ENCODE data around the gene INHA. TPM values are rescaled to one million over a fixed set of nuclear protein-coding genes. Genes with fewer than 3 reads are reported as not detected.

Gene INHA
- total RNA-seq, 1 donor from 2014 or later: under 0.01 TPM

GRCh38 chr2:219593154-219593553 is 21.0 kb downstream of the INHA start:
- no peak for DNase-seq (ENCODE audit: low read depth)
- no peak for TF ChIP-seq CTCF (IDR thresholded peaks at IDR 0.05; ENCODE audit: insufficient read depth, low read length, severe bottlenecking)

GRCh38 chr2:219595256-219595655 is 23.1 kb downstream of the INHA start:
- no peaks in the 10 kb centered on the region for H3K27me3 ChIP-seq (ENCODE audit: control insufficient read depth, insufficient read depth, low read length)

More at GRCh38 chr2:219593154-219593553, 21.0 kb downstream of the INHA start:
- H3K36me3 ChIP-seq (ENCODE audit: control insufficient read depth, insufficient read depth, low read length): no peaks in the 10 kb centered on the region
- no peak for FAIRE-seq
- H3K27me3 ChIP-seq (ENCODE audit: control insufficient read depth, insufficient read depth, low read length): no peaks in the 10 kb centered on the region
- no peak overlapping the region for H3K4me3 ChIP-seq (ENCODE audit: low read depth, low read length)

GRCh38 chr2:219596954-219597551 is 24.9 kb downstream of the INHA start:
- DNase-seq (ENCODE audit: low read depth) (peak; percentile 20), FAIRE-seq (no peak)
- H3K27me3 ChIP-seq (ENCODE audit: control insufficient read depth, insufficient read depth, low read length): no peaks in the 10 kb centered on the region
- peaks cover 6% of the 10 kb centered on the region for H3K36me3 ChIP-seq (ENCODE audit: control insufficient read depth, insufficient read depth, low read length)
- peak overlapping the region; percentile 79 for H3K4me3 ChIP-seq (ENCODE audit: low read depth, low read length)
- no peak for TF ChIP-seq CTCF (IDR thresholded peaks at IDR 0.05; ENCODE audit: insufficient read depth, low read length, severe bottlenecking)

More at GRCh38 chr2:219595256-219595655, 23.1 kb downstream of the INHA start:
- no peak overlapping the region for H3K4me3 ChIP-seq (ENCODE audit: low read depth, low read length)
- no peak for DNase-seq (ENCODE audit: low read depth)
- no peak for TF ChIP-seq CTCF (IDR thresholded peaks at IDR 0.05; ENCODE audit: insufficient read depth, low read length, severe bottlenecking)
- FAIRE-seq: no peak
- H3K36me3 ChIP-seq (ENCODE audit: control insufficient read depth, insufficient read depth, low read length): no peaks in the 10 kb centered on the region

GRCh38 chr2:219597552-219598307 is 25.6 kb downstream of the INHA start, which contains the start of gene STK11IP:
Gene STK11IP, plus strand, starts transcription at chr2:219597857. Its CDS starts 263 bp downstream, at chr2:219598120.
- Histone ChIP-seq H3K27me3 (ENCODE audit: control insufficient read depth, insufficient read depth, low read length) (no peaks in the 10 kb centered on the region), H3K4me3 (ENCODE audit: low read depth, low read length) (peak within 1 kb of the TSS; percentile 79), H3K36me3 (ENCODE audit: control insufficient read depth, insufficient read depth, low read length) (peaks cover 10% of the 10 kb centered on the region)
- DNase-seq (ENCODE audit: low read depth) (peak; percentile 90), FAIRE-seq (no peak)
- TF ChIP-seq CTCF (IDR thresholded peaks at IDR 0.05; ENCODE audit: insufficient read depth, low read length, severe bottlenecking): no peak

- FAIRE-seq (no peak), DNase-seq (ENCODE audit: low read depth) (no peak)
- H3K4me3 ChIP-seq (ENCODE audit: low read depth, low read length): peak overlapping the region; percentile 79
- H3K27me3 ChIP-seq (ENCODE audit: control insufficient read depth, insufficient read depth, low read length): no peaks in the 10 kb centered on the region
- no peak for TF ChIP-seq CTCF (IDR thresholded peaks at IDR 0.05; ENCODE audit: insufficient read depth, low read length, severe bottlenecking)
- H3K36me3 ChIP-seq (ENCODE audit: control insufficient read depth, insufficient read depth, low read length): peaks cover 10% of the 10 kb centered on the region
Measured at GRCh38 chr2:219598308-219599078, 26.4 kb downstream of the INHA start.
